Daoy (cell line): Measurements from ENCODE around the gene MACF1. TPM values are rescaled to one million over a fixed set of nuclear protein-coding genes. Genes with fewer than 3 reads are reported as not detected.

Experiments used
- DNase-seq: peaks from one replicate; pipeline ENCODE4 v3.0.0-alpha.2; 2015; ENCODE audit warnings: low read depth
- total RNA-seq: library from RNA; depleted of rRNA; stranded (reverse); fragments of >200 nt; shearing (Covaris generic); gene quantifications from 2 replicates; pipeline ENCODE4 v1.2.3, GENCODE V29; 2014

The MACF1 gene
- total RNA-seq, 1 experiment from 2014 or later = 117 TPM

DNA sequence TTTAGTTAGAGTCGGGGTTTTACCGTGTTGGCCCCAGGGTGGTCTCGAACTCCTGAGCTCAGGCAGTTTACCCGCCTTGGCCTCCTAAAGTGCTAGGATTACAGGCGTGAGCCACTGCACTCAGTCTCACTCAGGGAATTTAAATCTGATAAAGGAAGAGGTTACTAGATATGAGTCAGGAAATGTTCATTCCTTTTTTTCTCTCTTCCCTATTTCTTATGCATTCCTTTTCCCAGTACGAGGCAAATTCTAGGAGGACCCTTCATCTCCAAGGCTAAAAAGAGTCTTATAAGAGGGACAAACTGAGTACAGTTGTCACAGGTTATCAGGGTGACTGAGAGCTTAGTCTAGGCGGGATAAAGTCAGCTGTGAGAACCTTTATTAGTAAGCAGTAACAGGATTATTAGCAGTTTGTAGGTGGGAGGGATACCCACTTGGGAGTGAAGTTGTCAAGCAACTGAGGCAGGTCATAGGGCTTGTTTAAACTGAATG lies 9.1 kb downstream of the MACF1 start:
- peak; percentile 57 for DNase-seq

- DNase-seq = no peak
Observed at GRCh38 chr1:39214021-39214713, 9.7 kb downstream of the MACF1 start.

- no peak for DNase-seq
Observed at GRCh38 chr1:39214714-39214997, 10.2 kb downstream of the MACF1 start.

DNA sequence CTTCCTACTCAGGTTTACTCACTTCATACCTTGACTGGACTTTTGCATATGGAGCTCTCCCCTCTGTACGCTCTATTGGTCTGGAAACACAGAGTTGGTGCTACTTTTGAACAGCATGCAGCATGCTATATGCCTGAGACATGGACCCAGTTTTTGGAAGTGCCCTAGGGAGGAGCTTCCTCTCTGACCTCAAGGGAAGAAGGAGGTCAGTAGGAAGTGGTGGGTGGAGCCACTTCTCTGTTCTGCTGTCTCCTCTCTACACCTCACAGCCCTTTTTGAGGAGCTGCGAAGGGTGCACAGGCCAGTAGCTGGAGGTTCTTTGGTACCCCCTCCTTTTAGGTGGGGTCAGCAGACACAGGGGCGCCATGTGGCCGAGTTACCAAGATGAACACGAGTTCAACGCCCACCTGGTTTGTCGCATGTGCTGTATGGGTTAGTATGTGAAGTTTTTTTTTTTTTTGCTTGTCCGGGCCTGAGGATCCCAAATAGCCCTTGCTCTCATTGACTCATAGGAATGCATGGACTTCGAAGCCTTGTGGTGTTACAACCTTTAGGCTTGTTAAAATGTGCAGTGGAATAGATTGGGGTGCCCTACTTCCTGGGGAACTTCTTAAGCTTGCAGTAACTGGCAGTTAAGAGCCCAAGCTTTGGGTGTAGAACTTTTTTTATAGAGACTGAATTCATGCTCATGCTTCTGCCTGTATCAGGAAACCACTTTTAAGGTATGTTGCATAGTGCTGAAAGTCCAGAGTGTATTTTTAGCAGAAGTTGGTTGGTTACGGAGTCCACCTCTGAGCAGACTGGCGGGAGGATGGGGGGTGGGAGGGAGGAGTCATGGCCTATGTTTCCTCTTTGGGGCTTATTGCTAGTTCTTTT lies 10.7 kb downstream of the MACF1 start:
- DNase-seq = no peak

DNA sequence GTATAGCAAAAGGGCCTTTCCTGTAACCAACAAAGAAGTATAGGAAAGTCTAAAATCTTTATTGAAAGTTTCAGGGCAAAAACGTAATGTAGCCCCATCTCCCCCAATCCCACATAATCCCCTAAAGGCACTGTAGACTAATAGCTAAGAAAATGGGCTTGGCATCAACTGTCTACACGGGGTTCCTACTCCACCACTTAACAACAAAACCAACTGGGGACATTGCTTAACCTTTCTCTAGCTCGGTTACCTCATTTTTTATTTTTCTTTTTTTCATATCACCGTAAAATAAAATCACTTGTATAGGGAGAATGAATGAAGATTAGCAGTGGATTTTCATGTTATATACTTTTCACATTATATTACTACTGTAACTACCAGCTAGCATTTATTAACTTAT lies 12.3 kb downstream of the MACF1 start:
- no peak for DNase-seq

- DNase-seq = no peak
Observed at GRCh38 chr1:39220891-39221870, 16.7 kb downstream of the MACF1 start.

DNA sequence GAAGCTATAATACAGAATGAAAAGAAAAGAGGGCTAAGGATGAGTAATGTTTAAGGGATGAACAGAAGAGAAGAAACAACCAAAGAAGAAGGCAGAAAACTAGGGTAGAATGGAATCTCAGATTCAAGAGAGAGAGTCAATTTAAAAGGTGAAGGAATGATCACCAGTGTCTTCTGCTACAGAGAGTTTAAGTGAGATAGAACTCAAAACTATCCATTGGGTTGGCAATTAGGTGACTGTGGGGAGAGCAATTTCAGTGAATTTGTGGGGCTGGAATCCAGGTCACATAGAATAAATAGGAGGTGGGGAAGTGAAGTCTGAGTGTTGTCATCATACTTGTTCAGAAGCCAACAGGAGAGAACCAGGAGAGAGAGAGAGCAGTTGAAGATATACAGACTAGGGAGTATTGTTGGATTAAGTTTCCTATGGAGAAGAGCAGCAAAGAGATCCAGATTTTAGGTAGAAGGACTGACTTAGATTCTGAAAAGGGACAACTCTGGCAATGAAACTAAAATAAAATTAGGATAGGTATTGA lies 19.9 kb downstream of the MACF1 start:
- DNase-seq = no peak

- no peak for DNase-seq
Observed at GRCh38 chr1:39226836-39227235, 22.3 kb downstream of the MACF1 start.

DNA sequence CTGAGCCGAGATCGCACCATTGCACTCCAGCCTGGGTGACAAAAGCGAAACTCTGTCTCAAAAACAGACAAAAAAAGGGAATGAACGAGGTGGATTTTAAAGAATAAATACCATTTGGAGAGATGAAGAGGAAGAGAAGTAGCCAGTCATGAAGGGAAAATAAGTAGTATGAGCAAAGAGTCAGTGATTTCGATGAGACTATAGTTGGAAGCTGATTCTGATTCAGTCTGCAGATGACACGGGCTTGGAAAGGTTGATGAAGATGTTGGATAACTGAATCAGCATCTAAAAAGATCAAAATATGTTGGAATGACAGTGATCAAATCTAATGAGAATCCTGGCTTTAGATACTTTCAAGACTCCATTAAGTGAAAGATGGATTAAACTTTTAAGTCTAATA lies 23.8 kb downstream of the MACF1 start:
- no peak for DNase-seq

- no peak for DNase-seq
Observed at GRCh38 chr1:39229504-39229903, 25.0 kb downstream of the MACF1 start.

DNA sequence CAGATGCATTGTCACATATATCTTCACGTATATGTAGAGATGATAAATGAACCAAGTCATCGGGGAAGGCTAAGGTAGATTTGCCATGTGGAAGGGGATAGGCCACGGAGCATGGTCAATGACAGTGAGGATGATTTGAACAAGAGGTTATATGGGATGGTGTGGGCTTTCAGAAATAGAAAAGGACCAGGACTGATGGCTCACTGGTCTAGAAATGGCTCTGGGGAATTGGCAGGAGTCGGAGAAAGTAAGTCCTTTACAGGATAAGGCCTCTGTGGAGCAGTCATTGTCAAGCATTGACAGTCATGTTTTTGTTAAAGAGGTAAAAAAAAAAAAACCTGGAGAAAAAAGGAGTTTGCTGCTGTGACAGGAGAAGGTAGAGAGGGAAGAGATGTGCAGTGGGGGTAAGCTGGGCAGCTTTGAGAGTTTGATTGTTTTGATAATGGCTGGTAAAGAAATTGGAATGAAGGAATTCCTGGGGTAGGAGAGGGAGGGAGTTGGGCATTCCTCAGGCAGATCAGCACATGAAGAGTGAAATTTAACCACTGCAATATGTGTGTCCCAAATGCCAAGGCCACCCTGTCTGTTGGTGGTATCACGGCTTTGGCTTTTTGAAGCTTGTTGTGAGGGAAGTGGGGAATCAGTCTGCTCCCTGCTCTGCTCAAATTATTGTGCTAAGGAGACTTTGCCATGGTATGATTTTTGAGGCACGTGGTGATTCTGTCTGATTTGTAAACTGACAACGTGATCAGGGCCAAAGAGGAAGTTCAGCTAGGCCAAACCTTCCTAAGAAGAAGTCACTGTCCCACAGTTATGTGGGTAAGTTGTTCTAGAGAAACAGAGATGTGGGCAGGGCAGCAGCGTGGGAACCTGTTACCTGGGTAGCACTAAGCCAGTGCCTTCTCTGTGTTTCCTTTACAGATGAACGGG lies 26.0 kb downstream of the MACF1 start:
- no peak for DNase-seq

DNA sequence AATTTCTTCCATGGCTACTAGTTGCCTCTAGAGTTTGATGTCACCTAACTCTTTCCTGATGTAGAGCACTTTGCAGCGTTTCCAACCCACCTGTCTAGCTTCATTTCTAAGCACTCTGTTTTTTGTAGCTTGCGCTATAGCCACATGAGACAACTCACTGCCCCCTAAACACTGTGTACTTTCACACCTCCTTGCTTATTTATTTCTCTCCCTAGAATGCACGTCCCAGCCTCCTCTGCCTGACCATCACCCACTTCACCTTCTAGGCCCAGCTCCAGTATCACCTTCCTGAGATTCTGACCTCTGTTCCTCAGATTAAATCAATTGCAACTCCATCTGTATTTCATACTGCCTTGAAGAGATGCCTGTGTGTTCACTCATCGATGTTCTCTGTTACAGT lies 32.5 kb downstream of the MACF1 start:
- no peak for DNase-seq

GRCh38 chr1:39238476-39238875 lies 34.0 kb downstream of the MACF1 start:
- DNase-seq = peak; percentile 22

DNA sequence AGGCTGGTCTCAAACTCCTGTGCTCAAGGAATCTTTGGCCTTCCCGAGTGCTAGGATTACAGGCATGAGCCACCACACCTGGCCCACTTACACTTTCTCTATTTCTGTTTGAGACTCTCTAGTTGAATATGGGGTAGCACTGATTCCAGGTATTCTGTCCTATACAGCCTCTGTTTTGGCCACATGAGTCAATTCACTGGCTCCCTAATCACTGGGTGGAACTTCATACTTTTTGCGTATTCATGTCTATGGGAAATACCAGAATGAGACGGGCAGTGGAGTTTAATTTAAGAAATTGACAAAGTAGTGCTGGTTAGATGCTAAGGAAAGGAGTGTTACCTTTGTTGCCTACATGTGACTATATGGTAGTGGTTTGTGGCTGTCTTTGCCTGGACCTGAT lies 35.5 kb downstream of the MACF1 start:
- DNase-seq = no peak

DNA sequence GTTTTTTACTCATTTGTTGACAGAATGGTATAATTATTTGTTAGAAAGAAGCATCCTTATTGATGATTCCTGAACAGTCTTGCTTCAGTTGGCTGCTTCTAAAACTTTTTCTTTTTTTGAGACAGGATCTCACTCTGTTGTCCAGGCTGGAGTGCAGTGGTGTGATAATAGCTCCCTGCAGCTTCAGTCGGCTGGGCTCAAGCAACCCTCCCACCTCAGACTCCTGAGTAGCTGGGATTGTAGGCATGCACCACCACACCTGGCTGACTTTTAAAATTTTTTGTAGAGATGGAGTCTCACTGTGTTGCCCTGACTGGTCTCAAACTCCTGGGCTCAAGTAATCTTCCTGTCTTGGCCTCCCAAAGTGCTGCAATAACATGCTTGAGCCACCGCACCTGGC lies 38.8 kb downstream of the MACF1 start:
- DNase-seq = no peak

DNA sequence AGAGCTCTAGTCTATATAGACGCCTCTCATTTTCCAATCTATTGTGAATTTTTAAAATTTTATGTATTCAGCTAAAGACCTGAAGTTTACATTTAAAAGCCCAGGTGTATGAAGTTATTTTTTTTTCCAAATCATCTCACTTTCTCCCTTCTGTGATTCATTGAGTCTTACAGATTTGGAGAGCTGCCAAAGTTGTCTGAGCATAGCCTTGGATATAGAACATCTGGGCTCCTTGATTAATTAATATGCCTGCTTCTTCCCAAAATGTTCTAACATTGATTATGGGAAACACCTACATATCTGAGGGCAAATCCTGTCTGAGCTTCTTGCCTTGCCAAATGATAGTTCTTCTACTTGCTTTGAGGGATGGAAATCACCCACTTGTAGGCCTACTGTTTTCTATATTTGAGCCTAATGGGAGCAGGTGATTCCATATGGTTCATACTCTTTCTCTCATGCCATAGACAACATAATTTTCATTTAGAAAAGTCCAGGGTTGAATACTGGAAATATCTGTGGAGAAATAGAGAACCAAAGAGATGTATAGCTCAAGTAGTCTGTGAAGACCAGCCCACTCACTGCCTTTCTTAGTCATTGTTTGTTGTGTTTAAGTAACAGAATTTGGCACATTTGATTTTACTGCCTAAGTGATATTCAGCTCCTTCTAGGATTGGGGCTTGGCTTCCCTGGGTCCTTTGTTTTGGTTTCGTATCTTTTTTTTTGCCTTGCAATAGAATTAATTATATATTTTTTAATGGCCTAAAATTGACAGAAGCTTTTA lies 46.2 kb downstream of the MACF1 start:
- peak; percentile 25 for DNase-seq

GRCh38 chr1:39255222-39255621 lies 50.7 kb downstream of the MACF1 start:
- DNase-seq = no peak

DNA sequence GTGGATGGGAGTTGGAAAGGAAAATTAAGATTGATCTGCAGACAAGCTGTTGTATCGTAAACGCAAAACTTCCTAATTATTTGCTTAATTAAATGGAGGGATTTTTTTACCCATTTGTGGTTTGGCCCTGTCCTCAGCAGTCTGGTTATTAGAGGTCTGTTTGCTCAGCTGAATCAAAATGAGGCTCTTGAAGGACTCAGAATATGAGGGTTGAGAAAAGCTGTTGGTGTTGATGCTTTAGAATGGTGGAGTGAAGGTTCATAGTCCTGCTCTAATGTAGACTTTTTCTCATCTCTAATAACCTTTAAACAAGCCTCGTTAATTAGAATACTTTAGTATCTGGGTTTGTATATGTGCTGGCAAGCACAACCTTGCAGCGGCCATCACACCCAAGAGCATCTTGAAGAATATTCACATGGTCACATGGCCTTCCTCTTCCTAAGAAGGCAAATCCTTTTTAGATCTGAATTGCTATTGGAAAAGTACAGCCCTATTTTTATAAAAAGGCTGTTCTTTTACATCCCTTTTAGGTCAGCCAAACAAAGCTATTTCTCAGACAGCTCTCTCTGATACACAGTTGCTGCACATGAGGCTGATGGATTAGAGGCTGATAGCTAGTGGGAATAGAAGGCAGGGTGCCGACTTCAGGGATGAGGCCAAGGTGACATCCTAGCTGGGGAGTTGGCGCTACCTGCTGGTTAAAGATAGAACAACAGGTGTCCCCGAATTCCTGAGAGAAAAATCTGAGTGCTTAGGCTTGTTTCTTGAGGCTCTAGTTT lies 53.8 kb downstream of the MACF1 start:
- peak; percentile 65 for DNase-seq

DNA sequence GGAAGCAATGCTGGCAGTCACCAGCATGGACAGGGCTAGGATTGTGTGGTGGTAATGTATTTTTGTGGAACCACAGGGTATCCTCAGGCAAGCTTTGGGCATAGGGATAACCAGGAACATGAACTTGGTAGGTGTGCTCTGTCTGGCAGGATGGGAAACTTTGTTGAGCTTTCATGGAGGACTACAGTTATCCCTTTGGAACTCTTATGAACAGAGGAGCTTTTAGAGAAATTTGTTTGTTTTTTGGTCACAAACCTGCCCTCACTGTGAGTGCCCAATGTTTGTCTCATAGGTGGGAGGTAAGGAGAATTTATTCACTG lies 54.4 kb downstream of the MACF1 start:
- DNase-seq = no peak
